HT1080 (cell line): ENCODE data around the gene PSMD1. TPM values are rescaled to one million over a fixed set of nuclear protein-coding genes. Genes with fewer than 3 reads are reported as not detected.
"Not testable (repeated sequence)": the region's sequence is repeated elsewhere in the genome, so short reads cannot be mapped to it uniquely, and the experiment has no call there.

Experiments used
- DNase-seq: peaks from one replicate; pipeline ENCODE4 v3.0.0-alpha.2; 2015; ENCODE audit warnings: low read depth
- total RNA-seq: library from RNA; depleted of rRNA; stranded (reverse); fragments of >200 nt; shearing (Covaris generic); gene quantifications from 2 replicates; pipeline ENCODE4 v1.2.3, GENCODE V29; 2014

Gene PSMD1
- total RNA-seq, 1 experiment from 2014 or later, result 150 TPM

DNA sequence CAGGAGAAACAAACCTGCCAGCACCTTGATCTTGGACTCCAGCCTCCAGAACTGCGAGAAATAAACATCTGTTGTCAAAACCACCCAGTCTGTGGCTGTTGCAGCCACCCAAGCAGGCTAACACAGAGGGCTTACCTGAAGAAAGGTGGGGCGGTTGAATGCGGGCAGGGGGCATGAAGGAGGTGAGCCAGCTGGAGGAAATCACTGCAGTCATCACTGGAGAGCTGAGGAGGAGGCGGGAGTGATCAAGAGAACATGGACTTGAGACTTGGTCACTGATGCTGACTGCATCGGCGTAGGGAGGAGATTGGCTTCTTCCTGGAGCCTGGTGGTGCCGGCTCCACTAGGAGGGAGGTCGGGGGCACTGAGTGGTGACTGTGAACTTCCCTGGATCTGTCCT, 127.2 kb downstream of the PSMD1 start:
- no peak for DNase-seq

DNA sequence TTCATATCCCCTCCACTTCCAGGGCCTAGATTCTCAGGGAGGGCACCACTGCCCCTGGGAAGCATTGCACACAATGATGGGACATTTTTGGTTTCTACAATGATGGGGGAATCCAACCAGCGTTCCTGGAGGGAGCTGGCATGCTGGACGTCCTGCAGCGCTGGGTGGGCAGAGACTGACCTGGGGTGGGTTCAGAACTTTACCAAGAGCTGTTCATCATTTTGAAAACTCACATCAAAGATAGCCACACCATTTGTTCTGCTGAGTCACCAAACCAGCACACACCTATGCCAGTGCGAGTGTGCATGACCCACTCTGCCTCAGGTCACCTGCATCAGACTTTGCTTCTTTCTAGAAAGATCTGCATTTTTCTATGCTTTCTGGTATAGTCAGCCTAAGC, 127.7 kb downstream of the PSMD1 start:
- DNase-seq, result no peak

DNA sequence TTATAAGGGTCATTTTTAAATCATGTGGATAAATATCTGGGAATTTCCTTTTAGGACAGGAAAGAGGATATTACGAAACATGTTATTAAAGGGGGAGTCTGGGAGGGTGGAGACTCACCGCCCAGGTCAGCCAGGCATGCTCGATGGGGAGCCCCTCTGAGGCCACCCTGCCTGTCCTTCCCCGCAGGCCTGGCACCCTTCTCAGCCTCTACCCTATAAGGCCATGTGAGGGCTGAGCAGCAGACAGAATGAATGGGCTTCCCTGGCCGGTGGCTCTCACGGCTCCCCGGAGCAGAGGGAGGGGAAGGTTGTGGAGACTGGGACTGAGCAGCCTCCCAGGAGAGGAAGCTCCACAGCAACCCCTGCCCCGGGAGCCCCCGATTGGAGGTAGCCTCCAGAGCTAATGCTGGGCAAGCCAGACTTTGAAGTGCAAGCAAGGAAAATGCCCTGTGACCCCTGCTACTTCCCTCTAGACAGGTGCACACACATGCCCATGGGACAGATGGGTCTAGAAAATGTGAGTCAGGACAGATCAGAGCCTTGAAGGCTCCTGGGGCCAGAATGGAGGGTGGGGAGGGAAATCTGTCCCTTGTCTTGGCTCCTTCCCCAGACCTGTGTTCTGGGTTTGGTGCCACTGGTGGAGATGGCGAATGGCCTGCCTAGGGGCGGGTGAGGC, 128.5 kb downstream of the PSMD1 start:
- DNase-seq, result no peak

DNA sequence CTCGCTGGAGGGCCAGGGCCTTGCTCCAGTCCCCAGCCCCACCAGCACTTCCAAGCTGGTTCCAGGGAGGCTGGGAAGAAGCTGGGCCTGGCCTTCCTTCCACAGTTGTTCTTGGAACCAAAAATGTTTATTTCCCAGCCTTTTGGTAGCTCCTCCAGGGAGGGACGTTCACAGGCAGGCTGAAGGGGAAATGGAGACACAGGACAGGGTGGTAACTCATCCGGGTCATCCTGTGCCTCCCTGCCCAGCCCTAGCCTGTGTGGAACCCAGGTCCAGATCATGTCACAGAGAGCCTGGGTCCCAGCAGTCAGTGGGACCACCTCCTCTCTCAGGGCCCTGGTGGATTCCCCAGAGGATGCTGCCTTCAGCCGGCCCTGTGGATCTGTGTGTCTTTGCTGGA, 129.2 kb downstream of the PSMD1 start:
- DNase-seq, result no peak

DNA sequence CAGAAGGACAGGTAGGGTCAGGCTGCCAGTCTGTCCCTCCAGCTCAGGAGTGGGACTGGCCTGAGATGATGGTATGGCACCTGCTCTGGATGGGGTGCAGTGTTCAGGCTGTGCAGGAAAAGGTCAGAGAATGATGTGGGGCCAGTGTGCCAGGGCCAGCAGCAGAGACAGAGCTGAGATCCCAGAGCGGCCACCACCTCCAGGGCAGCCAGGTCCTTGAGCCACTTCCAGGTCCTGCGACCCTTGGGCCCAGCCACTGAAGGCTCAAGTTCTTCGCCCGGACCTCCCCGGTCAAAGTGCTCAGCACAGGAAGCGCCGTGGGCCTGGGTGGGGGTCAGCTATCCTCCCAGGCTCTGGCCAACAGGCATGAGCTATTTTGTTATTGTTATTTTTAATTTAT, 129.7 kb downstream of the PSMD1 start:
- no peak for DNase-seq

DNA sequence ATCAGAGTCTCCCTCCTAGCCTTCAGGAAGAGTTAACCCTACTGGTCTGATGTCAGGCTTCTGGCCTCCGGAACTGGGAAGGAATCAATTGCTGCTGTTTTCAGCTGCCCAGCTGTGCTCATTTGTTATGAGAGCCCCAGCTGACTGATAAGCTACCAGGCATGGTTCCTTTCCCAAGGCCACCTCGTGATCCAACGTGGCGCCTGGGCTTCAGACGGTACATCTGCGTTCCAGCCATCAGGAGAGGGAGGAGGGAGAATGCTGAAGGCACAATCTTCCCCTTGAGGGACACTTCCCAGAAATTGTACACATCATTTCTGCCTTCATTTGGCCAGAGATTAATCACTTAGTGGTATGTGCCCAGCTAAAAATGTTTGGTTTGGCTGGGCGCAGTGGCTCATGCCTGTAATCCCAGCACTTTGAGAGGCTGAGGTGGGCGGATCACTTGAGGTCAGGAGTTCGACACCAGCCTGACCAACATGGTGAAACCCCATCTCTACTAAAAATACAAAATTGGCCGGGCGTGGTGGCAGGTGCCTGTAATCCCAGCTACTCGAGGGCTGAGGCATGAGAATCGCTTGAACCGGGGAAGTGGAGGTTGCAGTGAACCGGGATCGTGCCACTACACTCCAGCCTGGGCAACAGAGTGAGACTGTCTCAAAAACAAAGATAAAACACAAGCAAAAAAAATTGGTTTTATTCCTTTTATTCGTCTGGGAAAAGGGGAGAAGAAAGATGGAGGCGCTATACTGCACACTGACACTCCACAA, 131.3 kb downstream of the PSMD1 start:
- no peak for DNase-seq

DNA sequence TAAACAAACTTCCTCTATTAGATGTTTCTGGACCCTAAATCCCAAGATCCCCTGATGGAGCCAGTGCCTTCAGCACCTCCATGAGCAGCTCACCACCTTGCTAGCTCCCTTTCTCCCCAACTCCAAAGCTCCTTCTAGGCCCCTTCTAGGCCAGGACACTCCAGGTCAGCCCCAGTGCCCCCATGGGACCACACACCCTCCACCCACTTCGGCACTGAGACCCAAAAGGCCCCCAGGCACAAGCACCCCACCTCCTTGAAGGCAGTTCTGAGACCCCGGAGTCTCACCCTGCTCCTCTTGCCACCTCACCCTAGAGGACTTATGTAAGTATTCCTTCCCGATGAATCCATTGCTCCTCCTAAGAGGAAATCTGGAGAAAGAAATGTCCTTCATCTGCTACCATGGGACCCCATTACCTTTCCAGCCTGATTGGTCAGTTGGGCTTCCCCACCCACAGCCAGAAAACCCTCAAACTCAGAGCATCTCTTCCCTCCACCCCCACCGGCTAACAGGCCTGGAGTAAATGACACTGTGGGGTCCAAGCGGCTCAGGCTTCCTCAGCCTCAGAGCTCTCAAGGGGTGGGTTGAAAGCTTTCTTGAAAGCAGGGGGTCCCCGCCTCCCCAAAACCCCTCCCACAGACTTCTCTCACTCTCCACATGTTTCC, 132.0 kb downstream of the PSMD1 start:
- no peak for DNase-seq

DNA sequence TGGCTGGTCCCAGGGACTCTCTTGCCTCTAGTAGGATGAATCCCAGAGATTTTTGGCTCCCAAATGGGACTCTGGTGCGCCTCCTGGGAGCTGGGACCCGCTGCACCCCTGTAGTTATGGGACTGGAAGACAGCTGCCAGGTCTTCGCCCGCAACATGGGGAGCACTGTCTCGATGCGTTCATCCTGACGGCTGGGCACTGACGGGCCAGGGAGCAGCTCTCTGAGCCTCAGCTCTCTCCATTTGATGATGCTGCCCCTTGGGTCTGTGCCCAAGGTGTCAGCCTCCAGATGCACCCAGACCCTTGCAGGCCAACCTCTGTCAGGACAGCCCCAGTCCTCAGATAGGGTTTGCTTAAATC, 132.5 kb downstream of the PSMD1 start:
- no peak for DNase-seq

DNA sequence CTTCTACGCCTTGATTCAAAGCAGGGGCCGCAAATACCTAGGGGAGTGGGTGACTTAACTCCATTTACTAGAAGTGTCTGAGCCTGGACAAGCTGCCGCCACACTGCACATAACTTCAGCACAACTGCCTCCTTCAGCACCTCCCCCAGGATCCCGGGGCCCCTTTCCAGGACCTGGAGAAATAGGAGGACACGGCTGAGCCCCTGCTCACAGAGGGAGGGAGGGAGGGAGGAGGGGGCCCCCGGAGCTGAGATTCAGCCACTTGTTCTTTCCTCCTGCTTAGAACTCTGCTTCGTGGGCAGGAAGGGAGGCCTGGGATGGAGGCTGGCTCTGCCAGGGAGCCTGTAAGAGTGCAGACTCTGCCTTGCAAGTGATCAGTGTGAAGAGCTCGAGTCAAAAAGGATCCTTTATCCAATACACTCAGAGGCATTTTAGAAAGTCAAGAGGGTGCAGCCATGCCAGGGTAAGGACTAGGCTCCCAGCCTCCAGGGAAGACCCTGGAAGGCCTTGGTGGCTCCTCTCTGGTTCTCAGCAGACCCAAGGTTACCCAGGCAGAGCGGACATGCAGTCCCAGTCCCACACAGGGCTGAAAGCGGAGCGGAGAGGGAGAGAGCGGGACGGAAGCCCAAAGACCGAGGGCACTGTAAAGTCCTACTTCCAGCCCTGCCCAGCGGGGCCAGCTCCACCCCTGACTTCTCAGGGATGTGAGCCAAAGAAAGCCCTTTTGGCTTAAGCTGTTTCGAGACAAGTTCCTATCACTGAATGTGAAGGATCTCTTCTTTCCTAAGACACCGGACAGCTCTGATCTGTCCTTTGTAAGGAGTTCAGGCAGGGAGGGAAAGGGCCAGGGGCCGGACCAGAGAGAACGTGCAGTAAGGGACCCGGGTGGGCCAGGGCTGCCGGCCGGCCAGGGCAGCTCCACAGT, 133.2 kb downstream of the PSMD1 start:
- DNase-seq, result no peak

DNA sequence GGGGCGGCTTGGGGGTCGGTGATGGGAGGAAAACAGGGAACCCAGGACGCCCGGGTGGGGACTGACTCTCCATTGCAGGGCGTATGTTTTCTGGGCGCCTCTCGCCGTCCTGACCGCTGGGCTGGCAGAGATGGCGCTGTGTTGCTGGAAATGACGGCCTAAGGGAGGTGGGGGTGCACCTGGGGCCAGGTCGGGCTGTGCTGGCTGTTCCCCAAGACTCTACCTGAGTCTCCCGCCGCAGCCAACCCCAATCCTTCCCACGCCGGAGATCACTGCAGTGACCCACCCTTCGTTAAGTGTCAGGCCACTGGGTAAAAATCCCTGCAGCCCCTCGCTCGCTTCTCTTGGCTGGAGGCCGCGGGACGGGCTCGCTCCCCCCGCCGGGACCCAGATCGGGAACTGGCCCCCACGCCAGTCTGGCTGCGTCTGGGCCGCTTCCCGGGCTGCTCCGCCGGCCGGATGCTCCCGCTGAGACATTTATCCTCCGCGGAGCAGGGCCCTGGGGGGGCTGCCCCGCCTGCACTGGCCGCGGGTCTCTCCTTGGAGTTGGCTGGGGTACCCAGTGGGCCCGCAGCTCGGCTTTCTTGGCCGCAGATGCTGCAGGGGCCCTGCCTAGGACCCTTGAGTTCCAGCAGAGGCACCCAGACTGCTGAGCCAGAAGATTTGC, 134.0 kb downstream of the PSMD1 start:
- DNase-seq, result no peak

DNA sequence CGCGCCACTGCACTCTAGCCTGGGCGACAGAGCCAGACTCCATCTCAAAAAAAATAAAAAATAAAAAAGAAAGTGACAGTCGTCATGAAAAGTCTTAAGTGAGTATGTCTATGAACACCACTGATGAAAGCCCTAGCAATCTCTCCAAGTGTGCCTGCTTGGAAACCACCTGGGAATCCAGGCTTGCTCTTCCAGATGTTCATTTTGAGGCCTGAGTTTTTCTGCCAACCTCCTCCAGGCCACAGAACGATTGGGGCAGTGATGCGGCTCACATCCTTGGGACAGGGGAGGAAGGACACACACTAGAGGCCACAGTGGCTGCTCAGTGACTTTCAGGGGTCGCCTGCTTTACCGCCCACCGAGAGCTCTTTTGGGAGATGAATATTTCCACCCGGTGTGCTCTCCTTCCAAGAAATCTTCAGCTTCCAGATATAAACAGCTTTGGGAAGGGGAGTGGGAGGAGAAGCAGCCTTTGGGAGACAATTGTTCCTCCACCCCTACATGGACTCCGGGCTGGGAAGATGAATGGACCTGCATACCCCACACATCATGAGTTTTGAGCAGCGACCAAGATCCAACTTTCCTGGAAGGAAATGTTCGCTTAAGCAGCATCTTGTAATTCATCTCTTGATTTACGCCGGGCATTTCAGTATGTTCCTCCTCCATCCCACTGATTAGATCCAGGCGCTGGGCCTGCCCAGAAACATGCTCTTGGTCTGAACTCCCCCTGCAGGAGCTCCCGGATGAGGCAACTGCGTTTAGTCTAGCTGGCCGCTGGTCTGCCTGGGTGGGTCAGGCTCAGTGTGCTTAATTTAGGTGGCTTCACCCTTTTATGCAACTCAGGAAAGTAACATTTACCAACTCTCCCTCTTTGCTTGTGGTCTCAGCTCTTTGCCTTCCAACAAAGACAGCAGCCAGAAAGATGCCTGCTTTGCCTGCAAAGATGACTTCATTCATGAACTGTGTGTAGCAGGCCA, 135.5 kb downstream of the PSMD1 start:
- DNase-seq, result peak; percentile 44

DNA sequence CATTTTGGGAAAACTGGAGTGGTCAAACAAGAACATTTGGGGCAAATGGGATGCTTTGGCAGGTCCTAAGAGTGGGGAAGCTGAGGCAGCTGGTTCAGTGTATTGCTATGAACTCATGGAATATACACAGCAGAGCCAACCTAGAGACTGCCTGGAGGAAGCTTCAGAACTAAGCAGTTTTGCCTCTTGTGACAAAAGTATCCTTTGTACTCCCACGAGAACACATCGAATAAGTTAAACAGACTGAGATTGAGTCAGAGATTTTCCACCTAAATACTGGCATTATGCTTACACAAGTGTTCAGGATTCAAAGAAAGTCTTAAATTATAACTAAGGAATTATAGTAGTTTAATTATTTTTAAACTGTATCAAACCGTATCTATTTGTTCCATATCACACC, 136.5 kb downstream of the PSMD1 start:
- no peak for DNase-seq

DNA sequence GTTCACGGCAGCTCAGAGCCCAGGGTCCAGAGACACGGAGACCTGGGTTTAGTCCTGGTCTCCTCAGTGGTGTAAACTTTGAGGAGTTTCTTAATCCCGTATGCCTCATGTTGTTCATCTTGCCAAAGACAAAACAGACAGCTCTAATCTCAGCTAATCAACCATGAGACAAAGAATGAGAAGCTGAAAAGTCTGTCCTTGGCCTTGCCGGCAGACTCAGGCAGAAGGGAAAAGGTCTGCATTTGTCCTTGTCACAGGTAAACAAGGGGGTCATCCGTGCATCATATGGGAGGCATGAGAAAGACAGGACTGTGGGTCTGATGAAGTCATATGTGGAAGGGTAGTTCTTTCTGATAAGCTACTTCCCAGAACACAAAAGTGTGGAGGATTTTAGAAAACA, 139.9 kb downstream of the PSMD1 start:
- no peak for DNase-seq

DNA sequence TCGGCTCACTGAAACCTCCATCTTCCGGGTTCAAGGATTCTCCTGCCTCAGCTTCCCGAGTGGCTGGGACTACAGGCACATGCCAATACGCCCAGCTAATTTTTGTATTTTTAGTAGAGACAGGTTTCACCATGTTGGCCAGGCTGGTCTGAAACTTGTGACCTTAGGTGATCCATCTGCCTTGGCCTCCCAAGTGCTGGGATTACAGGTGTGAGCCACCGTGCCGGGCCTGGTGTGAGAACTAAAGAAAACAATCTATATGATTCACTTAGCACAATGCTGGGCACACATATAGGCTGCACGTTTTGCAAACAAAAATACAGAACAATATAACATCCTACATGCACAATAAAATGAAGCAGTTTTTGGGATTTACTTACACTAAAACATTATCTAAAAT, 140.5 kb downstream of the PSMD1 start:
- not testable (repeated sequence) for DNase-seq

DNA sequence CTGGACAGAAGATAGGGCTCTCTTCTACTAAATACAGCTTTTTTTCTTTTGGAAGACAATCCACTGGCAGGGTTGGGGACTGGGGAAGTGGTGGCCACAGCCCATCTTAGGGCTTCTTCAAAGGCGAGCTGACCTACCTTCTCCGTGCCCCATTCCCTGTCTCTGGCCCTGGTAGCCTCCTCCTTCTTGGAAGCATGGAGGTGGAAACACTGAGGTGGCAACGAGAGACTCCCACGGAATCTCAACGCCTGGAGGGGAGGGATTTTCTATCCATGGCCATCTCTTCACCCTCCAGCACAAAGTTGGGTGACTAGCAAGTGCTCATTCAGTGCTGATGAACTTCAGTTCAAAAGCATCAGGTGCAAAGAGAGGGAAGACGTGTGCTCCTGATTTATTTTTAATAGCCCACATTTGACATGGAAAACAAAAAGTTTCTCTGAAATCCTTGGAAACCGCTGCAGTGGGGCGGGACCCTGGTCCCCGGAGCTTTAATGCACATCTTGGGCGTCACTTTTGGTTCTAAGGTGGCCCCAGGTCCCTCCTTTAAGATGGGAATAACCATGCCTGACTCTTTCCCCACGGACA, 141.1 kb downstream of the PSMD1 start:
- DNase-seq, result no peak

DNA sequence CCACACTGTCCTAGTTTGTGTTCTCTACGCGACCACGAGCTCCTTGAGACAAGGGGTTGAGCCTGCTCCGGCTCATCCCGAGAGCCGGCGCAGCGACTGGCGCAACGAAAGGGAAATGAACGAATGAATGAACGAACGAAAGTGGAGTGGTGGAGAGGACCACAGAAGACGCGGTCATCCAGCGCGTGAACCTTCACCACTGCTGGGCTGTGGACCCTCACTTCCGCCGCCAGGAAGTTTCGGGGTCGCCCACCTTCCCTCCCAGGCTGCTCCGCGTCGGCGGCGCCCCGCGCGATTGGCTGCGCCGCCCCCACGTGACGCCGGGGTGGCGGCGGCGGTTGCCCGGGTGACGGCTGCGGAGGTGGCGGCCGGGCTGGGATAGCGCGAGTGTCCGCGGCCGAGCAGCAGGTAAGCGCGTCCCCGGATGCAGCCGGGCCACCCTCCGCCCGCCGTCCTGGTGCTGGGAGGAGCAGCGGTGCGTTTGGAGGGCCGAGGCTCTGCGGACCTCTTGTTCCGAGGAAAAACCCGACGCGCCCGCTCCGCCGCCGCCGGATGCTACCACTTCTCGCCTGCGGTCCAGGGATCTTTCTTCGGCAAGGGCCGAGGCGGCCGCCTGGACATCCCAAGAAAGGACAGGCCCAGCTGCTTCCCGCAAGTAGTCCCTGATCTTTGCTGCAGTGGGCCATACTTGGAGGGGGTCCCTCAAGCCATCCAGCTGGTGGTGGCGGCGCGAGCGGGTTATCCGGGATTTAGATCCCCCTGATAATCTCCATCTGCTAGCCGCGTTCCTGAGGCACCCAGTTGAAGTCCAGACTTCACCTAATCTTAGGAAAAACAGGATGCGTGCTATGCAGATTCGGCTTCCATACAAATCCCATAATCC, 141.9 kb downstream of the PSMD1 start, which contains the start of gene ARMC9:
Gene ARMC9, plus strand, starts transcription at position 341 of the 883 bp plus-strand sequence. CDS start 7,608 bp downstream, outside the sequence.
- peak; percentile 78 for DNase-seq

DNA sequence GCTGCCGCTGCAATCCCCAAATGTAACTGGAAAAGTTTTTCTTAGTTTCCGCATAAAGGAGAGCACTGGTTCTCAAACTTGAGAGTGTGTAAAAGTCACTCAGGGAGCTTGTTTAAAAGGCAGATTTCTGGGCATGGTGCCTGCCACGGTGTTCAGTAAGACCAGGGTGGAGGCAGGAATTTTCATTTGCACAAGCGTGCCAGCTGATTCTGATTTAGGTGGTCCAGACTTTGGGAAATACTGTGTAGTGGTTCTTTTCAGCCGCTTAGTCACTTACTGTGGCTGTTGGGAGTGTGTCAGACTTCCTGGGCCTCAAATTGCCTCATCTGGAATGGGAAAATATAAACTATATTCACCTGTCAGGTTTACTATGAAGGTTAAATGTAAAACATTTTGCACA, 142.6 kb downstream of the PSMD1 start:
- peak; percentile 71 for DNase-seq

DNA sequence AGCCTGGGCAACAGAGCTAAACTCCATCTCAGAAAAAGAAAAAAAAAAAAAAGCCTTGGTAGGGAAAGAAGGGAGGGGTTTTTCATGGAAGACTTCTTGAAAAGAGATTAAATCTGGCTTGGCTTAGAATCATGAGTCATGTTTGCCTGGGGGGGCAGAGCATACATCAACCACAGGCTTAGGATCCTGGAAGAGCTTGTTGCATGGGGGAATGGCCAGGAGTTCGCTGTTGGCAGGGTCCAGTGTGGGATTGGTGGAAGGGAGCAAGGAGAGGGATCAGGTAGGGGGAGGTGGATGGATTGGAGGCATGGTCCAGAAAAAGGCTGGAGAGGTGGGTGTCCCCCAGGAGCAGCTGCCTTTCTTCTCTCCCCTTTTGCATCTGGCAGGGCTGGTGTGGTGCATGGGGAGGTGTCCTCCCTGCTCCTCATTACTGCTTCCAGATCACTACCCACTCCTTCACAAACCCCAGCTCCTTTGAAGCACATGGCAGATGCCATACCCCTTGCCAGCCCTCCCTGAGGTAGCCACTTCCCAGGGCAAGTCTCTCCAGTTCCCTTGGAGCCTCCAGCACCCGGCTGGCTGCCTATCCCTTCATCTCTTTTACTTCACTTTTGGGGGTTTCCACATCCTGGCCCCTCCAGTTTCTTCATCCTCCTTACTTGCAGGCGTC, 144.3 kb downstream of the PSMD1 start:
- DNase-seq, result peak; percentile 80
